CD4-positive, alpha-beta T cell treated with Interferon gamma for 1 hour (primary cell): Measurements from ENCODE around the gene AOAH.

Experiments
- DNase-seq: peaks from one replicate; pipeline ENCODE4 v3.0.0-alpha.2; 2020

AOAH gene

DNA sequence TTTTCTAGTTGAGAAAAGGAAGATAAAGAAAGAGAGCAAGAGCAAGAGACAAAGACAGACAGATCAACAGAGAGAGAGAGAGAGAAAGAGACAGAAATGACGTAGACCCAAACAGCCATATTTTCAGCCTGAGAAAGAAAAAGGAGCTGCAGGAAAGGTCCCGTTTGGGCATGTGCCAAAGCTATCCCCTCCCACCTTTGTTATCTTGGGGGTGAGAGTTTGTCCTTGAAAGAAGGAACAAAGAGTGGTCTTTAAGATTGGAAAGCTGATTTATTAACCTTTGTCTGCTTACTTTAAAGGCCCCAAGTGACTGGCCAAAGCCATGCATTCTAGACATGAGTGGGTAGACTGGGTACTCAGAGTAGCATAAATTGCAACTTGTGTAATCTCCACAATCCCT, 98.2 kb downstream of the AOAH start:
- DNase-seq, result no peak

DNA sequence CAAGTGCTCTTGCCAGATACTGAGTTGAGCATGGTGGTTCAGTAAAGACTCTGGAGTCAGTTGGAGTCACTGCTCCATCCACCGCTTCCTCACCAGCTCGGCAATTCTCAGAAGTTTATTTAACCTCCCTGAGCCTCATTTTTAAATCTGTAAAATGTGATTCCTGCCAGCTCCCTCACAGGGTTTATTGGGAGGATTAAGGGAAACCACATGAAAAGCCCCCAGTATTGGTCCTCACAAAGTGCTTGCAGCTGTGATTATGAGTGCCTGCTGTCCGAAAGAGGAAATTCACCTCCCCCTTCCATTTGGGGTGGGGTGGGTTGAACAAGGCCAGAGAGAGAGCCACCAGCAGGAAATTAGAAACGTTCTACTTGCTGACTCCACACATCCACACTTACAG, 99.0 kb downstream of the AOAH start:
- no peak for DNase-seq

- no peak for DNase-seq
Observed at GRCh38 chr7:36623247-36623646, 101.0 kb downstream of the AOAH start.

DNA sequence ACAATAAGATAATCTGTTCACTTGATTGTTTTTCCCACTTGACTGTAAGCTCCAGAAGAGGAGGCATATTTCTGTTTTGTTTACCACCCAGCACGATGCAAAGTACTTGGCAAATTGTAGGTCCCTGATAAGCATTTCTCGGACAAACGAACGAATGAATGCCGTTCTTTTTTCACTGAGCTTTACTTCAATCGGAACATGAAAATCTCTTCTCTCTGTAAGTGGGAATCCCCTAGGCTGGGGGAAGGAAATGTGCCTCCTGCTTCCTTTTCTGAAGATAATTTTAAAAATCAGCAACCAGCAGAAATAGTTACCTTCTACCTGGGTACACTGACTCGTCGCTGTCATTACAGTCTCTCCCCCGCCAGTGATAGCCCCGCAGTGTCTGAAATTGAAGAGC, 102.9 kb downstream of the AOAH start:
- no peak for DNase-seq

- no peak for DNase-seq
Observed at GRCh38 chr7:36620166-36620708, 104.1 kb downstream of the AOAH start.

DNA sequence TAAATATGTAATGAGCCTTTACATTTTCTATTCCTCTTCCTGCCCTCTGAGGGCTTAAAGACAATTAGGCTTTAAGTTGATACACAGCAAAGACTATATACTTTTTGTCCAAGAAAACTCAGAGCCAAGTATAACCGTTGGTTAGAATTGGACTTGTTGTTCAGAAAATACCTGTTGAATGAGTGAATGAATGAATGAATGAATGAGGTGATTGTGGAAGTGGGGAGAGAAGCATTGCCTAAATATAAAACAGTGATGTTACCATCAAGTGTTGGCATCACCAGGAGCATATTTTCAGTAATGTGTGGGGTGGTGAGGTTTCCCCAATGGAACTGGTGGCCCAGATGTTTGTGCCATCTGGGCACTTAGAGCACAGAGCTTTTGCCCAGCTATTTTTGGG, 106.9 kb downstream of the AOAH start:
- DNase-seq, result no peak

DNA sequence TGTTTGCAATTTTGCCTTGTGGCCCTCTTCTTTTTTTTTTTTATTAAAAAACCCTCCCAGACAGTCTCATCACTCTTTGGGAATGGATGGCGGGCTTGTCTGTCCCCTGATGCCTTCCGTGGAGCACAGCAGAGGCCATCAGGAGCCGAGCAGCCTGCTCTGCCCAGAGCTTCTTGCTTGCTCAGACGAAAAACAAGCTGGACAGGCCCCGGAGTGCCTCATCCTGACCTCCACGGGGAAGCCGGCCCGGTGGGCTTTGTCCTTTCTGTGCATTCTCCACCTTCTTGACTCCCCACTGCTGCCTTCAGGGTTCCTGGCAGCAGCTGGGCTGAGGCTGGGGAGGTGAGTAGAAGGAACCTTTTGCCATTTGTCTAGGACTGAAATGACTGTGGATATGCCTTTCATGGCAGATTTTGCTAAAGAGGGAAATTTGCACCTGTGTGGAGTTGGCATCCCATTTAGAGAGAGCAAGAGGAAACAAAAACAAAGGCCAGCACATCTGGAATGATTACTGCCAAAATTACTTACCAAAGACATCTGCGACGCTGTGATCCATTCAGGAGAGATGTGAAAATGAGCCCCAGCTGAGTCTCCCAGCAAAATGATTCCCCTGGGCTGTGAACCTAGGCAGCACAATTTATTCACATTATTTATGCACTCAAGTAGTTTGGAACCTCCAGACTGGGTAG, 108.3 kb downstream of the AOAH start:
- DNase-seq, result no peak

- DNase-seq, result no peak
Observed at GRCh38 chr7:36614959-36615358, 109.3 kb downstream of the AOAH start.

GRCh38 chr7:36613031-36613614, 111.2 kb downstream of the AOAH start:
- DNase-seq, result no peak

- DNase-seq, result no peak
Observed at GRCh38 chr7:36611703-36612102, 112.6 kb downstream of the AOAH start.

DNA sequence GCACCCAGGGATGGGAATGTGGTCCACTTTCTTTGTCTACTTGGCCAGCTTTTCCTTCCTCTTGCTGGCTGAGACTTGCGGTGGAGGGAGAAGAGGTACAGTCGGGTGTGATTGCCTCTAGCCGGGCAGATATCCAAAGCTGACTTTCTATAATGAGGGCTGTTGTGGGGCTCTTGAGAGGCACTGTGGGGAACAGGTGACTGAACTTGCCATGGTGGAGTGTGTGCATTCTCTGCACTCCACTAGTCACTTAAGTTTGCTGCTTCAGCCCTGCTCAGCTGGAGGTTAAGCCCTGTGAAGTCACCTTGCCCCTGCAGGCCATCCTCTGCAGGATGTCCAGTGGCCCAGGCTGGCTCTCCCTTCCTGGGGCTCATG, 116.6 kb downstream of the AOAH start:
- no peak for DNase-seq

- DNase-seq, result no peak
Observed at GRCh38 chr7:36606976-36607720, 117.1 kb downstream of the AOAH start.

GRCh38 chr7:36606153-36606975, 117.9 kb downstream of the AOAH start:
- no peak for DNase-seq

- DNase-seq, result no peak
Observed at GRCh38 chr7:36605261-36606051, 118.8 kb downstream of the AOAH start.

DNA sequence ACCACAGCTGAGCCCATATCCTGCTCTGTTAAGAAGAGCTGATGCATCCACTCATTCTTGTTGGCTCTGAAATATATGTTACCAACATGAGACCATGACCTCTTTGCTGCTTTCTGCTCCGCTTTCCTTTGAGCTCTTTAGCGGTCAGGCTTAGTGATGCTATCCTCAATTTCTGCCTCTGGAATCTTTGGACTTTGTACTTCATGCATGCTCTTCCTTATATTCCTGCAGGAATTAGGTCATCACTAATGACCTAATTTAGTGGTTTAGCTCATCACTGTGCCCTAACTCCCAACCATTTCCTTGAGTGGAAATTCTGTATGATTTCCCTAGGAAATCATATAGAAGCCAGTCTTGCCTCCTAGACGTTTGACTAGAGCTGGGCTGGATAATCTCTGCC, 119.5 kb downstream of the AOAH start:
- no peak for DNase-seq

GRCh38 chr7:36602934-36603887, 121.1 kb downstream of the AOAH start:
- no peak for DNase-seq

- no peak for DNase-seq
Observed at GRCh38 chr7:36602511-36602910, 121.8 kb downstream of the AOAH start.

GRCh38 chr7:36601601-36602000, 122.7 kb downstream of the AOAH start:
- DNase-seq, result no peak

- no peak for DNase-seq
Observed at GRCh38 chr7:36600869-36601530, 123.3 kb downstream of the AOAH start.

DNA sequence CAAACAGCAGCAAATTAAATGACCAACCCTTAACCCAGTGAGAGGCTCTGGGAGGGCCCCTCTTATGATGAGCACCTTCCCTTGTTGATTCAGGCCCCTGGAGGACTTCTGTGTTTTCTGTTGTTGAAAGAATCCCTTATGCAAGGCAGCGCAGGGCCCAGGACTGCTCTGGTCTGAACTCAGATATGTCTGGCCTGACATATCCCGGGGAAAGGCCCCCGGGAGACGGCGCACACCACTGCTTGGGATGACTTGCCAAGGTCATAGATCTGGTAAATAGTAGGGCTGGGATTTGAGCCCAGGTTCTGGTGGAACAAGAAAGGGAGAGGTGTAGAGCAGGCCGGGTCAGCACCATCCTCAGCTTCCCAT, 124.0 kb downstream of the AOAH start:
- DNase-seq, result no peak
